Breast epithelium (tissue), 4 donors: ENCODE data around the gene NR2F1-AS1. TPM values are rescaled to one million over a fixed set of nuclear protein-coding genes. Genes with fewer than 3 reads are reported as not detected.
A peak's percentile ranks its signal among the peaks of the same experiment; 100 is the strongest.

Experiments used
- DNase-seq, 2 donors: peaks; one replicate each; pipeline ENCODE4 v3.0.0-alpha.2; 2019; ENCODE audit warnings: low spot score in 2 of 2
- H3K27ac ChIP-seq, 2 donors: fragments of 200-600 bp; sonication (generic) in 1 of 2; one replicate each; pipeline ENCODE4 v1.5.1; 2016 to 2019; ENCODE audit warnings: mild to moderate bottlenecking in 1 of 2
- H3K27me3 ChIP-seq, 2 donors: fragments of 200-600 bp; sonication (generic) in 1 of 2; one replicate each; pipeline versions ENCODE4 v1.5.1 to v1.6.0; 2017 to 2019; ENCODE audit warnings: control low read depth in 1 of 2, mild to moderate bottlenecking in 1 of 2
- H3K36me3 ChIP-seq: fragments of 200-600 bp; one replicate; pipeline ENCODE4 v1.5.1; 2019
- H3K4me1 ChIP-seq, 2 donors: fragments of 200-600 bp; sonication (generic); one replicate each; pipeline ENCODE4 v1.5.1; 2016 to 2019; ENCODE audit warnings: control low read depth in 1 of 2
- H3K4me3 ChIP-seq, 3 donors: fragments of 200-600 bp; sonication (generic); 1 replicate in 2 of 3; 2 replicates in 1 of 3; pipeline ENCODE4 v1.5.1; 2016 to 2019; ENCODE audit warnings: mild to moderate bottlenecking in 3 of 3, moderate library complexity in 2 of 3
- H3K9me3 ChIP-seq, 2 donors: fragments of 200-600 bp; sonication (generic) in 1 of 2; one replicate each; pipeline ENCODE4 v1.5.1; 2016 to 2019; ENCODE audit warnings: control low read depth in 1 of 2
- CTCF ChIP-seq, 3 donors: fragments of 450-650 bp; IDR thresholded peaks; one replicate each; pipeline ENCODE4 v1.5.1; 2016 to 2017; ENCODE audit warnings: antibody characterized with exemption in 3 of 3, mild to moderate bottlenecking in 3 of 3, moderate library complexity in 3 of 3
- POLR2A ChIP-seq: fragments of 450-650 bp; IDR thresholded peaks from one replicate; pipeline ENCODE4 v1.6.1; 2016; ENCODE audit warnings: antibody characterized with exemption, mild to moderate bottlenecking, moderate library complexity
- POLR2AphosphoS5 ChIP-seq, 3 donors: sonication (generic); formaldehyde crosslinking; IDR thresholded peaks; one replicate each; pipeline ENCODE4 v1.6.1; 2017; ENCODE audit warnings: antibody characterized with exemption in 3 of 3
- intact Hi-C: fragments of 100-400 bp; cut with DNase I; formaldehyde crosslinking; loops from one replicate; pipeline ENCODE4 v1.15.1; 2023; ENCODE audit warnings: low total_unique reads
- total RNA-seq, 3 donors: library from RNA; depleted of rRNA; stranded (reverse); fragments of >200 nt; gene quantifications; one replicate each; pipeline ENCODE4 v1.1.0, GENCODE V29; 2016

The NR2F1-AS1 gene
- total RNA-seq, 3 donors from 2014 or later = 7.0 to 17.4 (median 15.2) TPM

GRCh38 chr5:93371893-93372292 lies 209.1 kb downstream of the NR2F1-AS1 start:
- Histone ChIP-seq H3K27ac (no peak overlapping the region), H3K9me3 (no peaks in the 10 kb centered on the region), H3K36me3 (no peaks in the 10 kb centered on the region), H3K27me3 (no peaks in the 10 kb centered on the region), H3K4me1 (no peaks in the 10 kb centered on the region), H3K4me3 (no peak overlapping the region)
- intact Hi-C loops = no loop called here
- TF ChIP-seq POLR2AphosphoS5 (IDR thresholded peaks at IDR 0.05) (no peak), POLR2A (no peak), CTCF (IDR thresholded peaks at IDR 0.05) (no peak)
- no peak for DNase-seq

GRCh38 chr5:93364378-93364777 lies 216.6 kb downstream of the NR2F1-AS1 start:
- H3K9me3 ChIP-seq = no peaks in the 10 kb centered on the region
- H3K27ac ChIP-seq = no peak overlapping the region
- H3K36me3 ChIP-seq = no peaks in the 10 kb centered on the region
- H3K4me1 ChIP-seq = no peaks in the 10 kb centered on the region
- H3K4me3 ChIP-seq = no peak overlapping the region
- no peaks in the 10 kb centered on the region for H3K27me3 ChIP-seq
- intact Hi-C loops = loop anchor here (10.0 kb wide), 1 partner anchor 420 kb away; no protein-coding TSS in a partner anchor
- TF ChIP-seq CTCF (IDR thresholded peaks at IDR 0.05) = no peak
- TF ChIP-seq POLR2A = no peak
- TF ChIP-seq POLR2AphosphoS5 (IDR thresholded peaks at IDR 0.05) = no peak
- DNase-seq = no peak

- TF ChIP-seq POLR2A = no peak
- H3K4me1 ChIP-seq = no peaks in the 10 kb centered on the region
- H3K27me3 ChIP-seq = no peaks in the 10 kb centered on the region
- no peaks in the 10 kb centered on the region for H3K36me3 ChIP-seq
- H3K9me3 ChIP-seq = no peaks in the 10 kb centered on the region
- no peak overlapping the region for H3K4me3 ChIP-seq
- H3K27ac ChIP-seq = no peak overlapping the region
- DNase-seq = no peak
- intact Hi-C loops = loop anchor here (10.0 kb wide), 1 partner anchor 424 kb away; no protein-coding TSS in a partner anchor
These were observed 220.5 kb downstream of the NR2F1-AS1 start for GRCh38 chr5:93360436-93361088.

GRCh38 chr5:93359960-93360305 lies 221.1 kb downstream of the NR2F1-AS1 start:
- TF ChIP-seq CTCF (IDR thresholded peaks at IDR 0.05) (no peak), POLR2A (no peak), POLR2AphosphoS5 (IDR thresholded peaks at IDR 0.05) (no peak)
- Histone ChIP-seq H3K27ac (peak overlapping the region in 1 of 2 donors; percentile 12), H3K27me3 (no peaks in the 10 kb centered on the region), H3K36me3 (no peaks in the 10 kb centered on the region), H3K4me1 (no peaks in the 10 kb centered on the region), H3K9me3 (no peaks in the 10 kb centered on the region), H3K4me3 (no peak overlapping the region)
- intact Hi-C loops = loop anchor here (10.0 kb wide), 1 partner anchor 425 kb away; no protein-coding TSS in a partner anchor
- no peak for DNase-seq

Other genes with a start within 250 kb of the NR2F1-AS1 start
- 10 to 100 TPM in 2 of 3 donors, 1 to 10 TPM in 1; 4.6 to 63.6 (median 59.1) TPM for gene NR2F1, start 2.0 kb upstream of the NR2F1-AS1 start, total RNA-seq
- gene POU5F2, start 160.4 kb upstream of the NR2F1-AS1 start, total RNA-seq = 10 to 100 TPM in 1 of 3 donors, 1 to 10 TPM in 2; 4.2 to 10.4 (median 6.2) TPM